ES-I3 (cell line): ENCODE data around the gene ILDR1.

Source experiments
- H3K36me3 ChIP-seq: 2 replicates; pipeline ENCODE4 v1.6.1; 2013; ENCODE audit warnings: mild to moderate bottlenecking, low read length, control low read depth, moderate library complexity; ENCODE audit not compliant: insufficient read depth
- H3K4me1 ChIP-seq: 2 replicates; pipeline ENCODE4 v1.6.1; 2013; ENCODE audit warnings: mild to moderate bottlenecking, control low read depth, low read length; ENCODE audit not compliant: insufficient read depth
- H3K9ac ChIP-seq: 2 replicates; pipeline ENCODE4 v1.6.1; 2013; ENCODE audit warnings: low read depth, mild to moderate bottlenecking, low read length, moderate library complexity
- H3K9me3 ChIP-seq: 2 replicates; pipeline ENCODE4 v1.6.1; 2013; ENCODE audit warnings: mild to moderate bottlenecking, low read length, moderate library complexity; ENCODE audit not compliant: control insufficient read depth, insufficient read depth

The ILDR1 gene

GRCh38 chr3:122004991-122005565 lies 17.0 kb downstream of the ILDR1 start:
- Histone ChIP-seq H3K9me3 (no peaks in the 10 kb centered on the region), H3K4me1 (peaks cover 22% of the 10 kb centered on the region), H3K36me3 (no peaks in the 10 kb centered on the region), H3K9ac (0 out of 2 replicates have a peak overlapping the region, but pooled peaks have one; percentile 22)

GRCh38 chr3:122004107-122004506 lies 17.9 kb downstream of the ILDR1 start:
- no peaks in the 10 kb centered on the region for H3K9me3 ChIP-seq
- H3K36me3 ChIP-seq = no peaks in the 10 kb centered on the region
- peaks cover 22% of the 10 kb centered on the region for H3K4me1 ChIP-seq
- no peak overlapping the region for H3K9ac ChIP-seq

- Histone ChIP-seq H3K36me3 (no peaks in the 10 kb centered on the region), H3K9ac (no peak overlapping the region), H3K9me3 (no peaks in the 10 kb centered on the region), H3K4me1 (peaks cover 22% of the 10 kb centered on the region)
These were observed 18.4 kb downstream of the ILDR1 start for GRCh38 chr3:122003606-122004005.

GRCh38 chr3:122003112-122003511 lies 18.9 kb downstream of the ILDR1 start:
- Histone ChIP-seq H3K36me3 (no peaks in the 10 kb centered on the region), H3K9me3 (no peaks in the 10 kb centered on the region), H3K4me1 (peaks cover 22% of the 10 kb centered on the region), H3K9ac (no peak overlapping the region)

GRCh38 chr3:122002611-122003010 lies 19.4 kb downstream of the ILDR1 start:
- H3K4me1 ChIP-seq = peaks cover 22% of the 10 kb centered on the region
- H3K36me3 ChIP-seq = no peaks in the 10 kb centered on the region
- no peaks in the 10 kb centered on the region for H3K9me3 ChIP-seq
- no peak overlapping the region for H3K9ac ChIP-seq

- Histone ChIP-seq H3K36me3 (no peaks in the 10 kb centered on the region), H3K9me3 (no peaks in the 10 kb centered on the region), H3K9ac (no peak overlapping the region), H3K4me1 (peaks cover 22% of the 10 kb centered on the region)
These were observed 20.2 kb downstream of the ILDR1 start for GRCh38 chr3:122001892-122002291.

GRCh38 chr3:122000936-122001605 lies 21.0 kb downstream of the ILDR1 start:
- Histone ChIP-seq H3K4me1 (peaks cover 22% of the 10 kb centered on the region), H3K9ac (no peak overlapping the region)

GRCh38 chr3:121999931-122000330 lies 22.1 kb downstream of the ILDR1 start:
- Histone ChIP-seq H3K9ac (no peak overlapping the region), H3K4me1 (peaks cover 21% of the 10 kb centered on the region), H3K9me3 (no peaks in the 10 kb centered on the region), H3K36me3 (no peaks in the 10 kb centered on the region)

More at GRCh38 chr3:122000936-122001605, 21.0 kb downstream of the ILDR1 start:
- Histone ChIP-seq H3K9me3 (no peaks in the 10 kb centered on the region), H3K36me3 (no peaks in the 10 kb centered on the region)

GRCh38 chr3:121998611-121999473 lies 23.2 kb downstream of the ILDR1 start:
- Histone ChIP-seq H3K9ac (no peak overlapping the region), H3K4me1 (peaks cover 10% of the 10 kb centered on the region), H3K9me3 (no peaks in the 10 kb centered on the region), H3K36me3 (no peaks in the 10 kb centered on the region)

GRCh38 chr3:121998030-121998580 lies 23.9 kb downstream of the ILDR1 start:
- Histone ChIP-seq H3K9me3 (no peaks in the 10 kb centered on the region), H3K4me1 (peaks cover 7% of the 10 kb centered on the region; the same call in 1 of the 2 replicates), H3K36me3 (no peaks in the 10 kb centered on the region), H3K9ac (no peak overlapping the region)

- no peaks in the 10 kb centered on the region for H3K9me3 ChIP-seq
These were observed 24.7 kb downstream of the ILDR1 start for GRCh38 chr3:121997372-121997771.

GRCh38 chr3:121996441-121996840 lies 25.6 kb downstream of the ILDR1 start:
- peaks cover 7% of the 10 kb centered on the region; the same call in 1 of the 2 replicates for H3K4me1 ChIP-seq
- no peak overlapping the region for H3K9ac ChIP-seq
- no peaks in the 10 kb centered on the region for H3K9me3 ChIP-seq
- H3K36me3 ChIP-seq = no peaks in the 10 kb centered on the region

More at GRCh38 chr3:121997372-121997771, 24.7 kb downstream of the ILDR1 start:
- Histone ChIP-seq H3K9ac (no peak overlapping the region), H3K36me3 (no peaks in the 10 kb centered on the region), H3K4me1 (peaks cover 7% of the 10 kb centered on the region; the same call in 1 of the 2 replicates)

- Histone ChIP-seq H3K36me3 (no peaks in the 10 kb centered on the region), H3K9ac (no peak overlapping the region), H3K9me3 (no peaks in the 10 kb centered on the region), H3K4me1 (peaks cover under 1% of the 10 kb centered on the region; the same call in 1 of the 2 replicates)
These were observed 26.6 kb downstream of the ILDR1 start for GRCh38 chr3:121995161-121996137.
